HEK293 (cell line): Measurements from ENCODE around the gene PRXL2B.

ENCODE experiments used
- CTCF ChIA-PET: fragments of 350-600 bp; formaldehyde crosslinking; extraction: SDS; loops from one replicate; lab custom pipeline; 2021; ENCODE audit warnings: antibody characterized with exemption; lab: Yijun Ruan, JAX
- POLR2A ChIA-PET: fragments of 300-600 bp; formaldehyde crosslinking; extraction: SDS; loops from one replicate; lab custom pipeline; 2020; ENCODE audit warnings: antibody characterized with exemption, inconsistent platforms; lab: Yijun Ruan, JAX
- H3K27ac ChIP-seq: fragments of 200-500 bp; sonication (Bioruptor generic); 2 replicates; pipeline ENCODE4 v1.5.1; 2014; ENCODE audit warnings: low read depth, low read length, control low read depth, inconsistent platforms; ENCODE audit errors: extremely low read depth
- H3K36me3 ChIP-seq, 2 experiments: fragments of 200-500 bp in 1 of 2; sonication (Bioruptor generic) in 1 of 2; 1 replicate in 1 of 2; 2 replicates in 1 of 2; pipeline ENCODE4 v1.5.1; 2014 to 2017; ENCODE audit warnings: inconsistent platforms in 2 of 2, low read length in 2 of 2; ENCODE audit not compliant: control insufficient read depth in 2 of 2, insufficient read depth in 1 of 2
- H3K4me1 ChIP-seq: fragments of 200-500 bp; sonication (Bioruptor generic); 2 replicates; pipeline ENCODE4 v1.5.1; 2014; ENCODE audit warnings: mild to moderate bottlenecking, low read length, inconsistent platforms; ENCODE audit not compliant: control insufficient read depth, insufficient read depth
- H3K4me3 ChIP-seq: 2 replicates; pipeline ENCODE4 v1.5.1; 2011; ENCODE audit warnings: low read depth, mild to moderate bottlenecking, control low read depth, low read length, moderate library complexity
- H3K9me3 ChIP-seq: fragments of 200-500 bp; sonication (Bioruptor generic); 2 replicates; pipeline ENCODE4 v1.5.1; 2014; ENCODE audit warnings: low read depth, low read length, inconsistent platforms; ENCODE audit not compliant: control insufficient read depth, insufficient read depth
- GLI2 ChIP-seq: fragments of 450-650 bp; formaldehyde crosslinking; IDR thresholded peaks from 2 replicates; pipeline ENCODE4; 2017; ENCODE audit warnings: missing biosample characterization, missing genetic modification characterization, low read depth, borderline replicate concordance
- GLIS1 ChIP-seq: fragments of 450-650 bp; formaldehyde crosslinking; IDR thresholded peaks from 2 replicates; pipeline ENCODE4 v1.5.1; 2016; ENCODE audit warnings: missing biosample characterization, missing genetic modification characterization
- HOXC10 ChIP-seq: sonication (generic); formaldehyde crosslinking; IDR thresholded peaks from 2 replicates; pipeline ENCODE4 v1.8.1; 2023; ENCODE audit warnings: mild to moderate bottlenecking, missing genetic modification reagents
- KLF1 ChIP-seq: fragments of 450-650 bp; formaldehyde crosslinking; IDR thresholded peaks from 2 replicates; pipeline ENCODE4 v1.5.1; 2016; ENCODE audit warnings: missing biosample characterization, missing genetic modification characterization
- MEIS1 ChIP-seq: sonication (generic); formaldehyde crosslinking; IDR thresholded peaks from 2 replicates; pipeline ENCODE4 v1.8.1; 2022; ENCODE audit warnings: missing genetic modification reagents, mild to moderate bottlenecking, borderline replicate concordance
- RBAK ChIP-seq: fragments of 450-650 bp; formaldehyde crosslinking; IDR thresholded peaks from 2 replicates; pipeline ENCODE4 v1.5.1; 2016; ENCODE audit warnings: missing biosample characterization, missing genetic modification characterization
- TRIM28 ChIP-seq: IDR thresholded peaks from 2 replicates; pipeline ENCODE4 v1.6.1; 2011; ENCODE audit warnings: low read length, control low read depth, borderline replicate concordance
- YY1 ChIP-seq: fragments of 450-650 bp; formaldehyde crosslinking; IDR thresholded peaks from 2 replicates; pipeline ENCODE4 v1.5.1; 2018; ENCODE audit warnings: missing biosample characterization, missing genetic modification characterization
- ZBTB1 ChIP-seq: fragments of 450-650 bp; formaldehyde crosslinking; IDR thresholded peaks from 2 replicates; pipeline ENCODE4 v1.5.1; 2016; ENCODE audit warnings: missing biosample characterization, missing genetic modification characterization
- ZEB2 ChIP-seq: fragments of 450-650 bp; formaldehyde crosslinking; IDR thresholded peaks from 2 replicates; pipeline ENCODE4 v1.5.1; 2016; ENCODE audit warnings: missing biosample characterization, missing genetic modification characterization
- ZNF184 ChIP-seq: fragments of 450-650 bp; IDR thresholded peaks from 2 replicates; pipeline ENCODE4 v1.5.1; 2018; ENCODE audit warnings: missing biosample characterization, mild to moderate bottlenecking, missing genetic modification characterization
- ZNF23 ChIP-seq: fragments of 450-650 bp; formaldehyde crosslinking; IDR thresholded peaks from 2 replicates; pipeline ENCODE4 v1.5.1; 2016; ENCODE audit warnings: missing biosample characterization, missing genetic modification characterization, borderline replicate concordance
- ZNF280C ChIP-seq: fragments of 450-650 bp; formaldehyde crosslinking; IDR thresholded peaks from 2 replicates; pipeline ENCODE4 v1.5.1; 2016; ENCODE audit warnings: missing biosample characterization, missing genetic modification characterization
- ZNF555 ChIP-seq: fragments of 450-650 bp; formaldehyde crosslinking; conservative IDR thresholded peaks from 2 replicates; pipeline ENCODE4 v1.5.1; 2017; ENCODE audit warnings: missing biosample characterization, mild to moderate bottlenecking, missing genetic modification characterization, inconsistent platforms
- ZNF560 ChIP-seq: fragments of 450-650 bp; formaldehyde crosslinking; IDR thresholded peaks from 2 replicates; pipeline ENCODE4 v1.5.1; 2017; ENCODE audit warnings: missing biosample characterization, missing genetic modification characterization, borderline replicate concordance
- ZNF580 ChIP-seq: fragments of 450-650 bp; formaldehyde crosslinking; IDR thresholded peaks from 2 replicates; pipeline ENCODE4 v1.5.1; 2016; ENCODE audit warnings: missing biosample characterization, missing genetic modification characterization
- ZNF658 ChIP-seq: fragments of 450-650 bp; formaldehyde crosslinking; IDR thresholded peaks from 2 replicates; pipeline ENCODE4; 2016; ENCODE audit warnings: missing biosample characterization, missing genetic modification characterization
- ZNF785 ChIP-seq: fragments of 450-650 bp; formaldehyde crosslinking; IDR thresholded peaks from 2 replicates; pipeline ENCODE4 v1.5.1; 2016; ENCODE audit warnings: missing biosample characterization, missing genetic modification characterization
- ZSCAN16 ChIP-seq: fragments of 450-650 bp; formaldehyde crosslinking; IDR thresholded peaks from 2 replicates; pipeline ENCODE4 v1.5.1; 2016; ENCODE audit warnings: missing biosample characterization, missing genetic modification characterization
- ZSCAN18 ChIP-seq: fragments of 450-650 bp; formaldehyde crosslinking; IDR thresholded peaks from 2 replicates; pipeline ENCODE4 v1.5.1; 2016; ENCODE audit warnings: missing biosample characterization, missing genetic modification characterization
- TF ChIP-seq, protein P1 (sequence below): fragments of 450-650 bp; formaldehyde crosslinking; IDR thresholded peaks from 2 replicates; pipeline ENCODE4 v1.5.0; 2017; ENCODE audit warnings: missing biosample characterization, missing genetic modification characterization, borderline replicate concordance
- TF ChIP-seq, protein P2 (sequence below): fragments of 450-650 bp; formaldehyde crosslinking; IDR thresholded peaks from 2 replicates; pipeline ENCODE4 v1.5.1; 2017; ENCODE audit warnings: missing biosample characterization, missing genetic modification characterization

The PRXL2B gene

DNA sequence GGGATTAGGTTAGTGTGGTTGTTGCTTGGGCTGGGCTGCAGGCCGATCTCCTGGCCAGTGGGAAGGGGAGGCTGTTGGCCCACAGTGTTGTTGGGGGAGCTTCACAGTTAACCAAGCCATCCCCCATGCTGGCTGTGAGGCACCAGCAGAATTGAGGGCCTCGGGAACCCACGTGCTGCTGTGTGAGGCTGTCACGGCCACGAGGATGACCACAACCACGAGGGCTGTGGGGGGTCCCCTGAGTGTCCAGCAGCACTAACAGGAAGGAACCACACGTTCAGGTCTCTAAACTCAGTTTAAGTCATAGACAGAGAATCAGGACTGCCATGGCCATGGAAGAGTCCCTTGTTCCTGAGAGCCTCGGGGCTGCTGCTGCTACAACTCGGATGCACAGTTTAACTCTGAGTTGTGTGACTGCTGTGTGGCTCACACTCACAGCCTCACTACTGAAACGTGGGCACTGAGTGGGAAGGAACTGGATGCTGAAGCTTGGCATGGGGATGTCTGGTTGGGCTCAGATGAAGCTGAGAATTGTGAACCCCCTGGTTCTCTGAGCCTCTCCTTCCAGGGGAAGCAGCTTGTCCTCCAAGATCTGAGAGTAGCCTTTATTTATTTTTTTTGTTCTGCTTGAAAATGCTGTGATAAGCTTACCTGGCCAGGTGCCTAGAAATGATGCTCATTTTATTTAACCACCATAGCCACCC is 51.0 kb downstream of the PRXL2B start:
- peaks cover 3% of the 10 kb centered on the region for H3K4me1 ChIP-seq
- H3K4me3 ChIP-seq = no peak overlapping the region
- POLR2A ChIA-PET = interaction anchor here (0.7 to 1.0 kb wide), 2 partner anchors 9 to 52 kb away, joined by 3 read pairs; no protein-coding TSS in a partner anchor
- TF ChIP-seq ZSCAN18 (no peak), ZSCAN16 (tag by site-specific recombination) (no peak), ZNF23 (tag by site-specific recombination) (no peak), ZNF658 (tag by site-specific recombination) (no peak), ZNF580 (tag by site-specific recombination) (no peak), GLIS1 (tag by site-specific recombination) (no peak), ZNF555 (tag by site-specific recombination) (no peak), GLI2 (tag by site-specific recombination) (no peak), MEIS1 (no peak), RBAK (tag by site-specific recombination) (no peak), KLF1 (no peak), ZNF560 (tag by site-specific recombination) (no peak), YY1 (tag by site-specific recombination) (no peak)
- TF ChIP-seq, protein P1, sequence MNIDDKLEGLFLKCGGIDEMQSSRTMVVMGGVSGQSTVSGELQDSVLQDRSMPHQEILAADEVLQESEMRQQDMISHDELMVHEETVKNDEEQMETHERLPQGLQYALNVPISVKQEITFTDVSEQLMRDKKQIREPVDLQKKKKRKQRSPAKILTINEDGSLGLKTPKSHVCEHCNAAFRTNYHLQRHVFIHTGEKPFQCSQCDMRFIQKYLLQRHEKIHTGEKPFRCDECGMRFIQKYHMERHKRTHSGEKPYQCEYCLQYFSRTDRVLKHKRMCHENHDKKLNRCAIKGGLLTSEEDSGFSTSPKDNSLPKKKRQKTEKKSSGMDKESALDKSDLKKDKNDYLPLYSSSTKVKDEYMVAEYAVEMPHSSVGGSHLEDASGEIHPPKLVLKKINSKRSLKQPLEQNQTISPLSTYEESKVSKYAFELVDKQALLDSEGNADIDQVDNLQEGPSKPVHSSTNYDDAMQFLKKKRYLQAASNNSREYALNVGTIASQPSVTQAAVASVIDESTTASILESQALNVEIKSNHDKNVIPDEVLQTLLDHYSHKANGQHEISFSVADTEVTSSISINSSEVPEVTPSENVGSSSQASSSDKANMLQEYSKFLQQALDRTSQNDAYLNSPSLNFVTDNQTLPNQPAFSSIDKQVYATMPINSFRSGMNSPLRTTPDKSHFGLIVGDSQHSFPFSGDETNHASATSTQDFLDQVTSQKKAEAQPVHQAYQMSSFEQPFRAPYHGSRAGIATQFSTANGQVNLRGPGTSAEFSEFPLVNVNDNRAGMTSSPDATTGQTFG (tag by site-specific recombination) = no peak
- TF ChIP-seq, protein P2, sequence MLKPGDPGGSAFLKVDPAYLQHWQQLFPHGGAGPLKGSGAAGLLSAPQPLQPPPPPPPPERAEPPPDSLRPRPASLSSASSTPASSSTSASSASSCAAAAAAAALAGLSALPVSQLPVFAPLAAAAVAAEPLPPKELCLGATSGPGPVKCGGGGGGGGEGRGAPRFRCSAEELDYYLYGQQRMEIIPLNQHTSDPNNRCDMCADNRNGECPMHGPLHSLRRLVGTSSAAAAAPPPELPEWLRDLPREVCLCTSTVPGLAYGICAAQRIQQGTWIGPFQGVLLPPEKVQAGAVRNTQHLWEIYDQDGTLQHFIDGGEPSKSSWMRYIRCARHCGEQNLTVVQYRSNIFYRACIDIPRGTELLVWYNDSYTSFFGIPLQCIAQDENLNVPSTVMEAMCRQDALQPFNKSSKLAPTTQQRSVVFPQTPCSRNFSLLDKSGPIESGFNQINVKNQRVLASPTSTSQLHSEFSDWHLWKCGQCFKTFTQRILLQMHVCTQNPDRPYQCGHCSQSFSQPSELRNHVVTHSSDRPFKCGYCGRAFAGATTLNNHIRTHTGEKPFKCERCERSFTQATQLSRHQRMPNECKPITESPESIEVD = no peak
- H3K27ac ChIP-seq = no peak overlapping the region
- no peaks in the 10 kb centered on the region for H3K36me3 ChIP-seq
- CTCF ChIA-PET = no interaction called here
- no peaks in the 10 kb centered on the region for H3K9me3 ChIP-seq

GRCh38 chr1:2638466-2639115 is 52.0 kb downstream of the PRXL2B start:
- Histone ChIP-seq H3K27ac (no peak overlapping the region), H3K36me3 (no peaks in the 10 kb centered on the region), H3K4me3 (no peak overlapping the region), H3K9me3 (no peaks in the 10 kb centered on the region), H3K4me1 (peaks cover 3% of the 10 kb centered on the region)
- no peak for TF ChIP-seq ZBTB1 (tag by site-specific recombination)
- TF ChIP-seq ZNF580 (tag by site-specific recombination) = no peak
- no peak for TF ChIP-seq ZNF280C (tag by site-specific recombination)
- no peak for TF ChIP-seq ZNF785 (tag by site-specific recombination)
- no peak for TF ChIP-seq ZEB2 (tag by site-specific recombination)
- TF ChIP-seq HOXC10 = no peak
- no peak for TF ChIP-seq TRIM28
- TF ChIP-seq ZNF184 = no peak
- ChIA-PET CTCF (no interaction called here), POLR2A (interaction anchor here (0.7 to 1.0 kb wide), 3 partner anchors 10 to 53 kb away, joined by 3 to 4 read pairs (median 3); no protein-coding TSS in a partner anchor)
